Adrenal gland (tissue), 12 donors: ENCODE measurements around the gene GABBR1. TPM values are rescaled to one million over a fixed set of nuclear protein-coding genes. Genes with fewer than 3 reads are reported as not detected.
"Not testable (repeated sequence)": the region's sequence is repeated elsewhere in the genome, so short reads cannot be mapped to it uniquely, and the experiment has no call there.

Experiments
- DNase-seq, 7 donors: peaks; one replicate each; pipeline ENCODE4 v3.0.0-alpha.2; 2019 to 2020
- H3K27ac ChIP-seq, 5 donors: fragments of 200-600 bp; sonication (generic) in 4 of 5; 1 replicate in 3 of 5; 2 replicates in 2 of 5; pipeline versions ENCODE4 v1.5.1 to v1.8.0; 2016 to 2020; ENCODE audit warnings: mild to moderate bottlenecking in 1 of 5
- H3K27me3 ChIP-seq: fragments of 200-600 bp; 2 replicates; pipeline ENCODE4 v1.8.0; 2021
- H3K36me3 ChIP-seq, 2 donors: fragments of 200-600 bp; replicated peaks in 1 of 2; 1 replicate in 1 of 2; 2 replicates in 1 of 2; pipeline versions ENCODE4 v1.5.1 to v1.8.0; 2018 to 2022
- H3K4me1 ChIP-seq, 2 donors: fragments of 200-600 bp; replicated peaks in 1 of 2; 1 replicate in 1 of 2; 2 replicates in 1 of 2; pipeline versions ENCODE4 v1.5.1 to v1.8.0; 2018 to 2021
- H3K4me3 ChIP-seq, 4 donors: fragments of 200-600 bp; sonication (generic) in 3 of 4; one replicate each; pipeline ENCODE4 v1.5.1; 2016 to 2018
- H3K9me3 ChIP-seq, 3 donors: fragments of 200-600 bp; sonication (generic) in 1 of 3; replicated peaks in 1 of 3; 1 replicate in 2 of 3; 2 replicates in 1 of 3; pipeline versions ENCODE4 v1.5.1 to v1.8.0; 2016 to 2021
- POLR2A ChIP-seq, 2 donors: fragments of 450-650 bp; IDR thresholded peaks; one replicate each; pipeline ENCODE4 v1.6.1; 2017; ENCODE audit warnings: antibody characterized with exemption in 2 of 2, mild to moderate bottlenecking in 2 of 2, moderate library complexity in 1 of 2
- WGBS, 4 donors: extraction: QIAGEN DNeasy Blood & Tissue Kit in 2 of 4; methylation state at CpG; one replicate each; pipeline versions ENCODE4 v1.1.5 to v1.1.7; 2013 to 2017; 5-methylcytosine and 5-hydroxymethylcytosine counted together
- intact Hi-C, 2 donors: fragments of 100-400 bp; cut with DNase I; formaldehyde crosslinking; loops; one replicate each; pipeline versions ENCODE4 v1.14.1 to v1.15.0; 2022 to 2023
- polyA plus RNA-seq, 3 donors: library from polyadenylated mRNA; stranded (reverse); fragments of 200-250 nt in 2 of 3; fragments of 350-450 nt in 1 of 3; fragmentation: Illumina TruSeq in 1 of 3; extraction: RNeasy Lipid Tissue Mini Kit (QIAGEN cat#74804) in 1 of 3; gene quantifications; one replicate each; pipeline ENCODE4 v1.2.3, GENCODE V29; 2013 to 2014
- total RNA-seq, 9 donors: library from RNA; depleted of rRNA in 4 of 9; stranded (reverse); fragments of >200 nt in 4 of 9; fragments of 120-200 nt in 1 of 9; fragmentation: NEBNext Ultra II Directional in 1 of 9; extraction: Animal tissue kit (Norgen Biotek cat#: 25700) in 1 of 9; gene quantifications; one replicate each; pipeline versions ENCODE4 v1.1.0 to v1.2.4, GENCODE V29; 2013 to 2023
- TF ChIP-seq, protein P1 (sequence below), 6 experiments: fragments of 450-650 bp in 4 of 6; fragments of 200-600 bp in 2 of 6; sonication (generic) in 1 of 6; IDR thresholded peaks; 1 replicate in 5 of 6; 2 replicates in 1 of 6; pipeline versions ENCODE4 v1.5.1 to v1.8.0; 2016 to 2021; ENCODE audit warnings: antibody characterized with exemption in 6 of 6, mild to moderate bottlenecking in 2 of 6, moderate library complexity in 1 of 6
- donor health status: healthy with polysubstance abuse.
- donor health status: Bipolar disorder and iron deficiency.
- donor health status: DM: yes; HTN: yes; CAD: no.
- donor health status: DM: no; HTN: no; CAD: no.
- donor health status: DM: no; HTN: no; CAD: no.
- donor health status: DM: yes; HTN: yes; CAD: no.

The GABBR1 gene
- total and polyA plus RNA-seq, 12 donors, result 6.9 to 68.9 (median 18.1) TPM

DNA sequence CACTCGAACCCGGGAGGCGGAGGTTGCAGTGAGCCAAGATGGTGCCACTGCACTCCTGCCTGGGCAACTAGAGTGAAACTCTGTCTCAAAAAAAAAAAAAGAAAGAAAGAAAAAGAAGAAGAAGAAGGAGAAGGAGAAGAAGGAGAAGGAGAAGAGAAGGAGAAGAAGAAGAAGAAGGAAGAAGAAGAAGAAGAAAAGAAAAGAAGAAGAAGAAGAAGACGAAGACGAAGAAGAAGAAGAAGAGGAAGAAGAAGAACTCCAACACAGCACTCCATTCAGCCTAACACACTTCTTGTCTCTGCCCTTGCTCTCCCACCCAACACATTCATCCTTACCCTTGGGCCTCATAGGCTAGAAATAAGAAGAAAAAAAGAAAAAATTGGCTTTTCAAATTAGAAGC, 41.0 kb upstream of the GABBR1 start:
- Histone ChIP-seq H3K4me3 (no peak overlapping the region), H3K27me3 (no peaks in the 10 kb centered on the region), H3K27ac (no peak overlapping the region), H3K36me3 (no peaks in the 10 kb centered on the region), H3K4me1 (no peaks in the 10 kb centered on the region), H3K9me3 (no peaks in the 10 kb centered on the region)
- WGBS, 4 donors, result 82 to 91% (median 86%) methylated on average over 5 of the region's 5 CpGs
- no peak for DNase-seq
- intact Hi-C loops, result no loop called here
- TF ChIP-seq POLR2A (IDR thresholded peaks at IDR 0.05), result no peak
- TF ChIP-seq, protein P1, sequence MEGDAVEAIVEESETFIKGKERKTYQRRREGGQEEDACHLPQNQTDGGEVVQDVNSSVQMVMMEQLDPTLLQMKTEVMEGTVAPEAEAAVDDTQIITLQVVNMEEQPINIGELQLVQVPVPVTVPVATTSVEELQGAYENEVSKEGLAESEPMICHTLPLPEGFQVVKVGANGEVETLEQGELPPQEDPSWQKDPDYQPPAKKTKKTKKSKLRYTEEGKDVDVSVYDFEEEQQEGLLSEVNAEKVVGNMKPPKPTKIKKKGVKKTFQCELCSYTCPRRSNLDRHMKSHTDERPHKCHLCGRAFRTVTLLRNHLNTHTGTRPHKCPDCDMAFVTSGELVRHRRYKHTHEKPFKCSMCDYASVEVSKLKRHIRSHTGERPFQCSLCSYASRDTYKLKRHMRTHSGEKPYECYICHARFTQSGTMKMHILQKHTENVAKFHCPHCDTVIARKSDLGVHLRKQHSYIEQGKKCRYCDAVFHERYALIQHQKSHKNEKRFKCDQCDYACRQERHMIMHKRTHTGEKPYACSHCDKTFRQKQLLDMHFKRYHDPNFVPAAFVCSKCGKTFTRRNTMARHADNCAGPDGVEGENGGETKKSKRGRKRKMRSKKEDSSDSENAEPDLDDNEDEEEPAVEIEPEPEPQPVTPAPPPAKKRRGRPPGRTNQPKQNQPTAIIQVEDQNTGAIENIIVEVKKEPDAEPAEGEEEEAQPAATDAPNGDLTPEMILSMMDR (IDR thresholded peaks at IDR 0.05), result no peak

DNA sequence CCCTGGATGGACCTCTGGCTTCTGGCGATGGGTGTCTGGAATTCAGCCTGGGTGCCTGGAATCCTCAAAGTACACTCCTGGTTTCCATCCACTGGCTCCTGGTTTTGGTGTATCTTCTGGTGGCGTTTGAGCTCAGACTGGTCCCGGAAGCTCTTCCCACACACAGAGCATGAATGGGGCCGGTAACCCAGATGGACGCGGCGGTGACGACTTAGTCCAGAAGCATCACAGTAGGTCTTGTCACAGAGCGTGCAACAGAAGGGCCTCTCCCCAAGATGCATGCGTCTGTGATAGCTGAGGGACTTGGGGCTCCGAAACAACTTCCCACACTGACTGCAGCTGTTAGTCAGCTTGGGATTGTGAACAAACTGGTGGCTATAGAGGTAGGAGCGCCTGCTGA, 40.2 kb upstream of the GABBR1 start:
- Histone ChIP-seq H3K9me3 (no peaks in the 10 kb centered on the region), H3K36me3 (no peaks in the 10 kb centered on the region), H3K4me1 (no peaks in the 10 kb centered on the region), H3K27ac (no peak overlapping the region), H3K27me3 (no peaks in the 10 kb centered on the region), H3K4me3 (no peak overlapping the region)
- TF ChIP-seq, protein P1 (IDR thresholded peaks at IDR 0.05), result no peak
- TF ChIP-seq POLR2A (IDR thresholded peaks at IDR 0.05), result no peak
- no peak for DNase-seq
- 88 to 95% (median 92%) methylated on average over 11 to 12 of the region's 12 CpGs for WGBS, 4 donors
- intact Hi-C loops, result no loop called here

DNA sequence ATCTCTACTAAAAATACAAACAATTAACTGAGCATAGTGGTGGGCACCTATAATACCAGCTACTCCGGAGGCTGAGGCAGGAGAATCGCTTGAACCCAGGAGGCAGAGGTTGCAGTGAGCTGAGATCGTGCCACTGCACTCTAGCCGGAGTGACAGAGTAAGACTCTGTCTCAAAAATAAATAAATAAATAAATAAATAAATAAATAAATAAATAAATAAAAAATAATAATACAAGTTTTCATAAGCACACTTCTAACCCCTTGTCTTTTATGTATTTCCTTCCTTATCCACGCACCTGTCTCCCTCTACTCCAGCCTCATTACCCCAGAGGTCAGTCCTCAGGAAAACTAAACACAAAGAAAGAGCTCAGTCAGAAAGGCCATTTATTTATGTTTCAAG, 39.1 kb upstream of the GABBR1 start:
- intact Hi-C loops, H3K4me3 ChIP-seq, H3K9me3 ChIP-seq, H3K4me1 ChIP-seq, H3K27ac ChIP-seq, H3K36me3 ChIP-seq, DNase-seq, H3K27me3 ChIP-seq: not testable (repeated sequence)
- 81 to 92% (median 87%) methylated on average over 5 of the region's 5 CpGs for WGBS, 4 donors

DNA sequence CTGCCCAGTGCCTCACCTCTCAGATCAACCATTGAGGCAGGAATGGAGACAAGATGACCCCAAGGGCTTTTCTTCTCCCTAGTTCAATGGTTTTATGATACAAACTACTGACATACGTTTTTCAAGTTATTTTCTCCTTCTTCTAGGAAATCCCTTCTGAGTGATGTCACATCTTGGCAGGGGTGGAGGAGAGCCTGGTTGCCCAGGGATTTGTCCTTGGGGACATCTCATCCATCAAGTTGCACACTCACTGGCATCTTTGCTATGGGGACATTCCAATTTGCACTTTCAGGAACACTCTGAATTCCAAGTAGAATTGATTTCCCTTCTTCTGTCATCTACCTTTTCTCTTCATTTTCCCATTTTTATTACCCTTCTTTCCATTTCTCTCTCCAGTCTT, 38.0 kb upstream of the GABBR1 start:
- intact Hi-C loops, result no loop called here
- no peak overlapping the region for H3K4me3 ChIP-seq
- no peaks in the 10 kb centered on the region for H3K27me3 ChIP-seq
- peak; percentile 61 to 85 (median 71) for DNase-seq
- no peaks in the 10 kb centered on the region for H3K4me1 ChIP-seq
- 14 to 27% (median 20%) methylated on average over 1 of the region's 1 CpG for WGBS, 4 donors
- H3K36me3 ChIP-seq, result no peaks in the 10 kb centered on the region
- no peak overlapping the region for H3K27ac ChIP-seq
- no peaks in the 10 kb centered on the region for H3K9me3 ChIP-seq
- TF ChIP-seq POLR2A (IDR thresholded peaks at IDR 0.05), result no peak
- TF ChIP-seq, protein P1 (IDR thresholded peaks at IDR 0.05), result no peak

DNA sequence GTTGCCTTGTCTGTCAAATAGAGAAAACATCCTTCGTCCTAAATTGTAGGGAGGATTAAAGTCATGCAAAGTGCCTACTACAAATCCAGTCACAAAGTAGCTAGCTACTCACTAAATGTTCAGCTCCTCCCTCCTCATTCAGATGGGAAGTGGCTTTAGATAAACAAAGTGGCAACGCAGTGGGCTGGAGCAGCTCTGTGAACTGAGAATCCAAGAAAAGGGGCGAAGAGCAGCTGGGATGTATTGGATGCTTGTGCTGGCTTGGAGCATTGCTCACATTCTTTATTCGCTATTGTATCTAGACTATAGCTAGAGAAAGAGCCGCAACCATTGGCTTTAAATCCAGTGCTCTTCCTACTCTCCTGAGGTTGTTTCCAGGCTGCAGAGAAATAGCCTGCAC, 34.2 kb upstream of the GABBR1 start:
- H3K27me3 ChIP-seq, result peaks cover 15% of the 10 kb centered on the region
- no peak overlapping the region for H3K27ac ChIP-seq
- no peaks in the 10 kb centered on the region for H3K9me3 ChIP-seq
- H3K36me3 ChIP-seq, result no peaks in the 10 kb centered on the region
- H3K4me3 ChIP-seq, result no peak overlapping the region
- intact Hi-C loops, result loop anchor here in 1 of 2 donors (5.0 kb wide), 1 partner anchor 440 kb away; no protein-coding TSS in a partner anchor
- 39 to 64% (median 57%) methylated on average over 5 of the region's 5 CpGs for whole genome bisulfite sequencing, 4 donors
- DNase-seq, result no peak
- H3K4me1 ChIP-seq, result no peaks in the 10 kb centered on the region
- TF ChIP-seq, protein P1 (IDR thresholded peaks at IDR 0.05), result no peak
- TF ChIP-seq POLR2A (IDR thresholded peaks at IDR 0.05), result no peak
